Measurements from ENCODE around the gene SCGB1A1. TPM values are rescaled to one million over a fixed set of nuclear protein-coding genes. Genes with fewer than 3 reads are reported as not detected.

SCGB1A1 gene
- total RNA-seq, 4 donors from 2014 or later: not detected

DNA sequence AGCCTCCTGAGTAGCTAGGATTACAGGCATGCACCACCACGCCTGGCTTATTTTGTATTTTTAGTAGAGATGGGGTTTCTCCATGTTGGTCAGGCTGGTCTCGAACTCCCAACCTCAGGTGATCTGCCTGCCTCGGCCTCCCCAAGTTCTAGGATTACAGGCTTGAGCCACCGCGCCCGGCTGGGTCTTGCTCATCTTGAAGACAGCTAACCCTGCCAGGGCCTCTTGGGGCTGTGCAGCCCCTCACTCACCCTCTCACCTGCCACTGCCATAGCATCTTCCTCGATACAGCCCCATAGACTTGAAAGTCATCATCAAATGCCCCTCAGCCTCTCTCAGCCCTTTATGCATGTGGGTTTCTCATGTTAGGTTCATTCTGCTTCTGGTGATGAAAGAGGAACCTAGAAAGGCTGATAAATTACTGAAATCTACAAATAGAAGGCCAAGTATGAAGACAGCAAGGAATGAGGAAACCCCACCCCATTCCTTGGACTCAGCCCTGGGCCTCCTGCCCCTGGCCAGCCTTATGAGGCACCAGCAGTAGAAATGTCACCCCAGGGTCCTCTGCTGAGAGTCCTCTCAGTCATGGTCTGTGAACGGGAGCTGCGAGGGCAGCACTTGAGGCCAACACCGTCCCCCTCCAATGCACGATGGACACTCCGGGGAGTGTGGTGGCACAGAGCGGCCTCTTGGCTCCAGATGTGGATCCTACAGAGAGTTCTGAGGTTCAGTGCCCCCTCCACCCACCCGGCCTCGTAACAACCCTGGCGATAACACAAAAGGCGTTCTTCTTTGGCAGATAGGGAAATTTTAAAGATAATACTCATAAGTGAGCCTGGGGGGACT lies 24.8 kb downstream of the SCGB1A1 start:
- no peaks in the 10 kb centered on the region for H3K36me3 ChIP-seq
- no peaks in the 10 kb centered on the region for H3K27me3 ChIP-seq
- peak overlapping the region; percentile 95 for H3K27ac ChIP-seq
- TF ChIP-seq POLR2A (IDR thresholded peaks at IDR 0.05) (no peak), CTCF (IDR thresholded peaks at IDR 0.05) (no peak)
- peak; percentile 38 to 53 for DNase-seq
- H3K9me3 ChIP-seq: no peaks in the 10 kb centered on the region
- intact Hi-C loops (cut with DNase I; ENCODE audit: low total_unique reads): no loop called here
- peaks cover 5 to 14% of the 10 kb centered on the region in 2 donors for H3K4me1 ChIP-seq
- H3K4me3 ChIP-seq: peak overlapping the region; percentile 27 to 35

GRCh38 chr11:62444236-62444833 lies 25.5 kb downstream of the SCGB1A1 start:
- DNase-seq: peak; percentile 77 to 82
- H3K4me3 ChIP-seq: peak overlapping the region; percentile 27 to 35
- peaks cover 5 to 14% of the 10 kb centered on the region in 2 donors for H3K4me1 ChIP-seq
- H3K27ac ChIP-seq: peak overlapping the region; percentile 95
- intact Hi-C loops (cut with DNase I; ENCODE audit: low total_unique reads): no loop called here
- TF ChIP-seq POLR2A (IDR thresholded peaks at IDR 0.05) (peak; percentile 21 to 55), CTCF (IDR thresholded peaks at IDR 0.05) (no peak)
- H3K36me3 ChIP-seq: no peaks in the 10 kb centered on the region
- no peaks in the 10 kb centered on the region for H3K9me3 ChIP-seq
- H3K27me3 ChIP-seq: no peaks in the 10 kb centered on the region

- no peaks in the 10 kb centered on the region for H3K27me3 ChIP-seq
- no peaks in the 10 kb centered on the region for H3K36me3 ChIP-seq
- H3K27ac ChIP-seq: peak overlapping the region; percentile 95
- H3K4me3 ChIP-seq: peak overlapping the region; percentile 27 to 35
- no peak for TF ChIP-seq POLR2A (IDR thresholded peaks at IDR 0.05)
- peak in 1 of 2 donors; percentile 61 for DNase-seq
- H3K9me3 ChIP-seq: no peaks in the 10 kb centered on the region
- peaks cover 2 to 14% of the 10 kb centered on the region in 2 donors for H3K4me1 ChIP-seq
- intact Hi-C loops (cut with DNase I; ENCODE audit: low total_unique reads): no loop called here
Observed at GRCh38 chr11:62444835-62445234, 26.0 kb downstream of the SCGB1A1 start.

GRCh38 chr11:62445314-62445740 lies 26.5 kb downstream of the SCGB1A1 start:
- Histone ChIP-seq H3K9me3 (no peaks in the 10 kb centered on the region), H3K36me3 (no peaks in the 10 kb centered on the region), H3K27ac (peak overlapping the region; percentile 95), H3K27me3 (no peaks in the 10 kb centered on the region), H3K4me3 (no peak overlapping the region), H3K4me1 (peaks cover 0 to 13% of the 10 kb centered on the region in 2 donors)
- intact Hi-C loops (cut with DNase I; ENCODE audit: low total_unique reads): no loop called here
- TF ChIP-seq POLR2A (IDR thresholded peaks at IDR 0.05): no peak
- TF ChIP-seq CTCF (IDR thresholded peaks at IDR 0.05): no peak
- peak; percentile 85 to 91 for DNase-seq

DNA sequence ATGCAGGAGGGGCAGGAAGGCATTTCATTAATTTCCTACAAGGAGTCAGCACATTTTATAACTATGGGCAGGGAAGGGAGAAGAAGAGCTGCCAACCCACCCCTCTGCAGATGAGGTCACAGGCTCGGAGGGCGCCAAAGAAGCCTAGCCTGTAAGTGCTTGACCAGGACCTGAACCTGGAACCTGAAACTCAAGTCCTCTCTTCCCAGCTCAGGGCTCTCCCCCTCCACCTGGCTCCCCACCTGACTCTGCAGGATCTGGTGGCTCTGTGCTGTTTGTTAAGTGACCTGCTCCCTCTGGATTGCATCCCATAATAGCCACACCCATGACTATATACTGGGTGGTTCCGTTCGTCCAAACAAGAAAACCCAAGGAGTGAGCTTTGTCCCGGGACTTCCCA lies 27.3 kb downstream of the SCGB1A1 start:
- peak; percentile 61 to 64 for DNase-seq
- TF ChIP-seq CTCF (IDR thresholded peaks at IDR 0.05) (no peak), POLR2A (IDR thresholded peaks at IDR 0.05) (no peak)

More for the DNA sequence above, 27.3 kb downstream of the SCGB1A1 start:
- intact Hi-C loops (cut with DNase I; ENCODE audit: low total_unique reads): no loop called here
- H3K9me3 ChIP-seq: no peaks in the 10 kb centered on the region
- H3K27ac ChIP-seq: peak overlapping the region; percentile 95
- no peaks in the 10 kb centered on the region for H3K36me3 ChIP-seq
- no peak overlapping the region for H3K4me3 ChIP-seq
- H3K4me1 ChIP-seq: peaks cover 0 to 7% of the 10 kb centered on the region in 2 donors
- H3K27me3 ChIP-seq: no peaks in the 10 kb centered on the region

Measured in uterus (tissue), 4 donors.